ENCODE measurements around the gene PROM2.

GRCh38 chr2:95287336-95287735 is 13.1 kb downstream of the PROM2 start:
- TF ChIP-seq, protein P1, sequence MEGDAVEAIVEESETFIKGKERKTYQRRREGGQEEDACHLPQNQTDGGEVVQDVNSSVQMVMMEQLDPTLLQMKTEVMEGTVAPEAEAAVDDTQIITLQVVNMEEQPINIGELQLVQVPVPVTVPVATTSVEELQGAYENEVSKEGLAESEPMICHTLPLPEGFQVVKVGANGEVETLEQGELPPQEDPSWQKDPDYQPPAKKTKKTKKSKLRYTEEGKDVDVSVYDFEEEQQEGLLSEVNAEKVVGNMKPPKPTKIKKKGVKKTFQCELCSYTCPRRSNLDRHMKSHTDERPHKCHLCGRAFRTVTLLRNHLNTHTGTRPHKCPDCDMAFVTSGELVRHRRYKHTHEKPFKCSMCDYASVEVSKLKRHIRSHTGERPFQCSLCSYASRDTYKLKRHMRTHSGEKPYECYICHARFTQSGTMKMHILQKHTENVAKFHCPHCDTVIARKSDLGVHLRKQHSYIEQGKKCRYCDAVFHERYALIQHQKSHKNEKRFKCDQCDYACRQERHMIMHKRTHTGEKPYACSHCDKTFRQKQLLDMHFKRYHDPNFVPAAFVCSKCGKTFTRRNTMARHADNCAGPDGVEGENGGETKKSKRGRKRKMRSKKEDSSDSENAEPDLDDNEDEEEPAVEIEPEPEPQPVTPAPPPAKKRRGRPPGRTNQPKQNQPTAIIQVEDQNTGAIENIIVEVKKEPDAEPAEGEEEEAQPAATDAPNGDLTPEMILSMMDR (IDR thresholded peaks at IDR 0.05), result no peak
- no peak for TF ChIP-seq POLR2A (IDR thresholded peaks at IDR 0.05)

All from uterus (tissue), 2 donors.